GM18508 (cell line): Measurements from ENCODE around the gene PKD1.
"Not testable (repeated sequence)": the region's sequence is repeated elsewhere in the genome, so short reads cannot be mapped to it uniquely, and the experiment has no call there.

Source experiments
- ATAC-seq: cut with Tn5 transposase; IDR thresholded peaks from one replicate; pipeline ENCODE4 v1.9.1; 2021; ENCODE audit warnings: moderate number of reproducible peaks; ENCODE audit not compliant: insufficient read depth, unreplicated experiment

PKD1 gene

DNA sequence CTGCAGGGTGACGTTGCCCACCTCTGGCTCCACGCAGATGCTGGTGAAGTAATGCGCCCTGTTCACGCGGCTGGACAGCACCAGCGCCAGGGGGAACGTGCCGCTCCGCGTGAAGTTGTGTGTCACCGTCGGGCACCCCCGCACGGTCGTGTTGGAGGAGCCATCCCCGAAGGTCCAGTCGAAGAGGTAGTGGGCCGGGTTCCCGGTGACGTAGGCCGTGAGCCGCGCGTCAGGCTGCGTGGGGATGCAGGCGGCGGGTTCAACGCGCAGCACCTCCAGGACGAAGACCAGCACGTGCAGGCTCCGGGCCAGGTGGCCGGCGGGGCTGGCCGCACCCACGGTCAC, 24.7 kb downstream of the PKD1 start:
- ATAC-seq, result not testable (repeated sequence)

DNA sequence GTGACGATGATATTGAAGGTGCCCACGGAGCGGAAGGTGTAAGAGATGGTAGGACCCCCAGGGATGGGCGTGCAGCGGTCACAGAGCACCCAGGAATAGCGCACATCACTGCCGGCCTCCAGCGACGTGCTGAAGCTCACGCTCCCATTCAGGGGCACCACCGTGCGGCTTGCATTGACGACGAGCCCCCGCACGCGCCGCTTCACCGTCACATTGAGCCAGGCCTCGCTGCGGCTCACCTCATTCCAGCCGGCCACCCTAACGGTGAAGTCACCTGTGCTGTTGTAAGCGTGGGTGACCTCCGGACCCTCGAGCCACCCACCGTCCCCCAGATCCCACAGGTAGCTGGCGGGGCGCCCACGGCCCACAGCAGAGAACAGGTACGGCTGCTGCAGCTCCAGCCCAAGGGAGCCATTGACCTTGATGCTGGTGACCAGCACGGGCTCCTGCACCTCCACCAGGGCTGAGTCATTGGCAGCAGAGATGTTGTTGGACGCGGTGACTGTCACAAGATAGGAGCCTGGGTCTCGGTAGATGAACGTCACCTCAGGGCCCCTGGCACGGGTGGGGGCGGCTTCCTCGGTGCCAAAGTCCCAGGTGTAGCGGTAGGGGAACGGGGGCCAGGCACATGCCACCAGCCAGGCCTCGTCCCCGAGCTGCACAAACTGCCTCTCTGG, 25.2 kb downstream of the PKD1 start:
- ATAC-seq, result not testable (repeated sequence)

DNA sequence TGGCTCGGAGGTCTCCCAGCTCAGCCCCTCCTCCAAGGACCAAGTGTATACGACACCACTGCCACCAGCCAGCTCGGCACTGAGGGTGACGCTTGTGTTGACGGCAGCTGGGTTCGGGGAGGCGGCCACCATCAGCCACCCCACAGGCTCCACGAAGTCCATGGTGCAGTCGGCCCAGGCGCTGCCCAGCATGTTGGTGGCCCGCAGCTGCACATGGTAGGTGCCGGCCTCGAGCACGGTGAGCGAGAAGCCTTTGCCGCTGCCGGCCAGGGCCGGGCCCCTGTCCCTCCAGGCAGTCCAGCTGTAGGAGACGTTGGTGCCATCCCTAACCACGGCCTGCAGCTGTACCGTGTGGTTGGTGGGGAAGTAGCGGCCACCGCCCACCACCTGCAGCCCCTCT, 25.8 kb downstream of the PKD1 start:
- not testable (repeated sequence) for ATAC-seq

DNA sequence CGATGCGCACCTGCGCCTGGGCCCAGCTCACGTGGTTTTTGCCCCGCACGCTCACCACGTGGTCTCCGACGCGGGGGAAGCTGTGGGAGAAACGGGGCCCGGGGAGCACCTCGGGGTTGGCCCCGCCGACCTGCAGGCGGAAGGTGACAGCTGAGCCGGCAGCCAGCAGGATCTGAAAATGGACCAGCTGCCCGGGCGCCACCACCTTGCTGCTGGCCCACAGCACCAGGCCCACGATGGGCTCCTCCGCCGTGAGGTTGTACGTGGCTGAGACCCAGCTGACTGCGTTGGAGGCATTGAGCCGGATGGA, 26.5 kb downstream of the PKD1 start:
- not testable (repeated sequence) for ATAC-seq

DNA sequence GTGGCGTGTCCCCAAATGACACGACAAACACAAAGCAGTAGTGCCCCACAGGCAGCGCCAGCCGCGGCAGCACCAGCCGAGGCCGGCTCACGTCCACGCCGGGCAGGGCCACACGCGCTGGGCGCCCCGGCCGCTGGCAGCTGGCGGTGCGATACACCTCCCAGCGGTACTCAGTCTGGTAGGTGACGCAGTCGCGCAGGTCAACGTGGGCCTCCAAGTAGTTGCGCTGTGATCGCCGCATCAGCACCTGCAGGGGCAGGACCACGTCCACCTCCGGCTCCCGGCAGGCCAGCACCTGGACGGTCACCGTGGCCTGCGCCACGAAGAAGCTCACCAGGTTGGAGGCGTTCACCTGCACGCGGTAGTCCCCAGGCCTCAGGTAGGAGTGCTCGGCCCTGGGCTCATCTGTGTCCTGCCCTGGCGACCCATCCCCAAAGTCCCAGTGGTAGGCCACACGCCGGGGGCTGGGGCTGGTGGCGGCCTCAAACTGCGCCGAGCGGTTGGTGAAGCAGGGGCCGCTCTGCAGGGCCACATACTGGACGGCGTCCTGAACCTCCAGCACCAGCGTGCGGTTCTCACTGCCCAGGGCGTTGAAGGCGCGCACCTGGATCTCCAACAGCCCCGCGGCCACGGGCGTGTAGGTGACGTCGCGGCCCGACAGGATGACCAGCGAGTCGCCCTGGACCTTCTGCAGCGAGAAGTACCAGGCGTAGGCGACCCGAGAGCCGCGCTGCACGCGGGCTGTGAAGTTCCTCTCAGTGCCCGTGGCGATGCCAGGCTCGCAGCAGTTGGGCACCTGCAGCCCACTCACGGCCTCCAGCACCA, 27.0 kb downstream of the PKD1 start:
- ATAC-seq, result not testable (repeated sequence)

DNA sequence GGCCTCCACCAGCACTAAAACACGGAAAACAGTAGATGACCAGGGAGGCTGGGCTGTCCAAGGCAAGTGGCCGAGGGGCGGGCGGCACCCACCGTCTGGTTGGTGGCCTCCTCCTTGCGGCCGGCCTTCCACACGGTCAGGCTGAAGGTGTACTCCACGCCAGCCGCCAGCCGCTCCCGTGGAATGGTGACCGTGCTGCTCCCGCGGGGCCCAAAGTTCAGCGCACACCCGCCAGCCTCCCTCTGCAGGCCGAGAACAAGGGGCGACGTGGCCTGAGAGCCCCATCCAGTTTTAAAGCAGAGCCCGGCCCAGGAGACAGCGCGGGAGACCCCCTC, 27.9 kb downstream of the PKD1 start:
- ATAC-seq, result not testable (repeated sequence)

DNA sequence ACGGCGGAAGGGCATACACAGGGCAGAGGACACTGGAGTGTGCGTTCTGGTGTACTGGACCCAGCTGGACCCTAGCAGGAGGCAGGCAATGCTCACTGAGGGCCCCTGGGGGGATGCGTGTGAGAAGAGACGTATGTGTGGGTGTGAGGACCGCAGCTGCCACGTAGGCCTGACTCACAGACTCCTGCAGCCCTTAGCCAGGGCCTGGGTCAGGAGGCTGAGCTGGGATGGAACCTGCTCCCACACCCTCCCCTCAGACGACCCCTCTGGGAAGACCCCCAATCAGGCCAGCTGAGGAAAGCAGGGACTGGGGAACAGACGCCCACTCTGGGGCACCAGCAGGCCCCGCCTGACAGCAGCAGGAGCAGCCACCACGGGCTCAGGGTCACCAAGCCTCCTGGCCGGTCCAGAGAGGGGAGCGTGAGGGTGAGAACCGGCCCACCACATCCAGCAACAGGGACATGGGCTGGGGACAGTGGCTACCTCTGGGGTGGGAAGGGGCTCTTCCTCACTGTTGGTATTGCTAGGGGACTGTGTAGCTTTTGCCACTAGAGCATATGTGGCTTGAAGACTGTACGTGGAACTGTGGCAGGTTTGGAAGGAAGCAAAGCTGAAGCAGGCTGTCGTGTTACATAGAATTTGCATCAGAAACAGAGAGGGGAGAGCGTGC, 28.4 kb downstream of the PKD1 start:
- not testable (repeated sequence) for ATAC-seq

DNA sequence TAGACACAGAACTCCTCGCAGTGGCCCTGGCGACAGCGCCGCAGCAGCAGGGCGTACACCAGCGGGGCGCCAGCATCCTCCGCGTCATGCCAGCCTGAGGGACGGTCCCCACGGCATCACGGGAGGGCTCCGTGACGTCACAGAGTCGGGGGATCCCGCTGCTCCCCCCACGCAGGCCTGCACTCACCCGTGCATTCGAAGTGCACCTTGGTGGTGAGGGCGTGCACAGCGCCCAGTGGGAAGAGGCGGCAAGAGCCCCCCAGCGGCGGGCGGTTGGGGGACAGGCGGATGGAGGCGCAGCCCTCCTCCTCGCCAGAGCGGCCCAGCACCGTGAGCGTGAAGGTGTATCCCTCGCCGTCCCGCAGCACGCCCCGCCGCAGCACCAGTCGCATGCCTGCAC, 29.5 kb downstream of the PKD1 start:
- ATAC-seq, result not testable (repeated sequence)

DNA sequence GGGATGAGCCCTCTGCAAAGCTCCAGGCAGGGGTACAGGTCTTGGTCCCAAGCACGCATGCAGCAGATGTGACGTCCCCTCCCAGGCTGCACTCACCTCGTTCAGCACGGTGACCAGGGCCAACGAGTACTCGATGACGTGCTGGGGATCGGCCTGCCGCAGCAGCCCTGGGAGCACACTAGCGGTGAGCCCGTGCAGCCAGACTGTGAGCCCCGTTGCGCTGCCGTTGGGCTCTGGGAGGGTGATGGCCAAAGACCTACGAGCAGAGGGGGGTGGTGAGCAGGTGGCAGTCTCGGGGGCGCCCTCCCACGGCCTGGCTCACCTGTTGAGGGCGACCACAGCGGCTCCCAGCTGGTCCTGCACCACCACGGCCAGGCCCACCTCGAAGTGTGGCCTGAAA, 29.9 kb downstream of the PKD1 start:
- not testable (repeated sequence) for ATAC-seq

DNA sequence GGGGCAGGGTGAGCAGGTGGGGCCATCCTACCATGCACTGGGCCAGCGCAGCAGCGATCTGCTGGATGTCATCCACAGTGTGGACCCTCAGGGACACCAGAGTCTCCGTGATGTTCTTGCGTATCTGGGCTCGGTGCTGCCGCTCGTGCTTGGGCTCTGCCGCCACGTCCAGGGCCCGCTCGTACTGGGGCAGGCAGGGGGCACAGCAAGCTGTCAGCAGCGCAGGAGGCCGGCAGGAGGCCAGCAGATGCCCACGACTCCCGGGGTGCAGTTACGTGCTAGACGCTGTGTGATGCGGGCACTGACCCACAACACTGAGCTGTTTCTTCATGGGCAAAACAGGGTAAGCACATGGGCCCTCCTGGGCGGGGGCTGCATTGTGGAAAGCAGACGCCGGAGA, 30.4 kb downstream of the PKD1 start:
- not testable (repeated sequence) for ATAC-seq

DNA sequence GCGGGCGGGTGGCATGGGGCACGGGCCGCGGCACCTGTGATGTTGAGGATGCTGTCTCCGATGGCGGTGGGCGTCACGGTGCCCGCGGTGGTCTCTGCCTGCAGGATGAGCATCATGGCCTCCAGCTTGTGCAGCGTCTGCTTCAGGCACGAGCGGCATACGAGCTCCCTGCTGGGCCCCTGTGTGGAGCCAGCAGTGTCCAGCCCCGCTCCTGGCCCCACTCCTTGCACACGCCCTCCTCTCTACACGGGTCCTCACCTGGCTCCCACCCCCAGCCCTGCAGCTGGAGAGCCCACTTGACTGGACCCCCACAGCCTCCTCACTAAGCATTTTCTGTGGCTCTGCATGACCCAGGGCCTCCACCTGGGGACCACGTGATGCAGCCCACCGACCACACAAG, 31.2 kb downstream of the PKD1 start:
- not testable (repeated sequence) for ATAC-seq

DNA sequence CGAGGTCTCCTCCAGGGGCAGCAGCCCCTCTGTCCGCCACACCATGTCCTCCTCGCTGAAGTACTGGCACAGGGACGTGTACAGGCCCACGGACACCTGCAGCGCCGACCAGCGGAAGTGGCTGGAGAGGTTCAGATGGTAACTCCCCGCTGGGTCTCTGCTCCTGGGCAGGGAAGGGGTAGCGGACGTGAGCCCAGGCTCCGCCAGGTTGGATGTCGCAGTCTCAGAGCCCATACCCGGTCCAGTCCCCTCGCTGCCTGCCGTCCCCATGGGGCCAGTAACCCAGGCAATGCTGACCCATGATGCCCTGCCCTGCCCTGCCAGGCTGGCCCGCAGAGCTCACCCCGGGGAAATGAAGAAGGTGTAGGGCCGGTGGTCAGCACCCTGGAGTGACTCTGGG, 33.2 kb downstream of the PKD1 start:
- no peak for ATAC-seq

DNA sequence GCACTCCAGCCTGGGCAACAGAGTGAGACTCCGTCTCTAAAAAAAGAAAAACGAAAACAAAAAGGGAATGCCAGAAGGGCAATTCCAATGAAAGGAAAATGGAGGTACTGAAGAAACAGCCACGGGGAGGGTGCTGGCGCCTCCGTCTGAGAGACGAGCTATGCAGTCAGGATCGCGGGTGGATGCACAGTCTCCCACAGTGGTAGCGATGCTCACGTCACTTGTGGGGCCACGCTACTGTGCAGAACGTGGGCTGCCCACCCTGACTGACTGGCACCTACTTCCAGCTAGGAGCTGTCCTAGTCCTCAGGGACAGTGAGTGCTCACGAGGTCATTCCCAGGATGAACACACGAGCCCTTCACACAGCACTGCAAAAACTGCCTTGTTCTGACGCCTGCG, 34.1 kb downstream of the PKD1 start:
- not testable (repeated sequence) for ATAC-seq

DNA sequence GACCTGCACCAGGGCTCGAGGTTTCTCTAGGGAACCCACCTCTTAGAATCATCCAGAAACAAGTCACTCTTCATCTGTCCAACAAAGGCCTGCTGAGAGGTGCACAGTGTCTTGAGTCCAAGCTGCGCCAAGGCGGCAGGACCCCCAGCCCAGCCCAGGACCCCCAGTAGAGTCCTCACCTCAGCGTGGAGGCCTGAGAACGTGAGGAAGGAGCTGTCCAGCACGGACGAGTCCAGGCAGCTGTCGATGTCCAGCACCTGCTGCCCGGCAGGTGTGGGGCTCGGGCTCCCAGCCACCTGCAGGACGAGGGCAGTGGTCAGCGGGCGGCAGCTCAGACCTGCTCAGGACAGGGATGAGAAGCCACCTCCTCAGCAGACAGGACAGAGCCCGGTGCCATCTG, 38.0 kb downstream of the PKD1 start:
- not testable (repeated sequence) for ATAC-seq

DNA sequence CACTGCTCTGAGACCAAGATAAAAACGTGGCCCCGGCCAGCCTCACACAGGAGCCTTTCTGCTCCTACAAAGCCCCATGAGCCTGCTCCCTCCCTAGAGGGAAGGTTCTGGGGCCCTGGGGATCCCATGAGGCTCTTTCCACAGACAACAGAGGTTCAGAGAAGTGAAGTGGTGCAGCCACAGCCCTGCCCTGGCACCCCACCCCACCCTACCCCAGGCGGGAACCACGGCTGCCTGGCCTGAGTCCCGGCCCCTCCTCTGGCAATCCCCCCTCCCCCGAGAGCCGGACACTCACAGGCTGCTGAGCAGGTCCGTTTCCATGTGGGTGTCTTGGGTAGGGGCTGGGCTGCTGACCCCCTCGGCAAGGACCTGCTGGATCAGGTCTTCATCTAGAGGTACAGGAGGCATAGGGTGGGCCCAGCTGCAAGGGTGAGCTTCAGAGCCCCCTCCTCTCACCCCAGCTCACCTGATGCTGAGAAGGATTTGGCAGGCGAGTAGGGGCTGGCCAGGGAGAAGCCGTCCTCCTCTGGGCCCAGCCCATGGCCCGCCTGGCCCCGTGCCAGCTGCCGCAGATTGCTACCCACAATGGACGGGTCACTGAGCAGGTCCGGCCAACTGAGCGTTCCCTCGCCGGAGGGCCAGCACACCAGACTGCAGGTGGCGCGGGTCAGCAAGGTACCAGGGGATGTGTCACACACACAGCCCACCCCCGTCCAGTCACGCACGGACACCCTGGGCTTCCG, 38.7 kb downstream of the PKD1 start:
- ATAC-seq, result no peak

DNA sequence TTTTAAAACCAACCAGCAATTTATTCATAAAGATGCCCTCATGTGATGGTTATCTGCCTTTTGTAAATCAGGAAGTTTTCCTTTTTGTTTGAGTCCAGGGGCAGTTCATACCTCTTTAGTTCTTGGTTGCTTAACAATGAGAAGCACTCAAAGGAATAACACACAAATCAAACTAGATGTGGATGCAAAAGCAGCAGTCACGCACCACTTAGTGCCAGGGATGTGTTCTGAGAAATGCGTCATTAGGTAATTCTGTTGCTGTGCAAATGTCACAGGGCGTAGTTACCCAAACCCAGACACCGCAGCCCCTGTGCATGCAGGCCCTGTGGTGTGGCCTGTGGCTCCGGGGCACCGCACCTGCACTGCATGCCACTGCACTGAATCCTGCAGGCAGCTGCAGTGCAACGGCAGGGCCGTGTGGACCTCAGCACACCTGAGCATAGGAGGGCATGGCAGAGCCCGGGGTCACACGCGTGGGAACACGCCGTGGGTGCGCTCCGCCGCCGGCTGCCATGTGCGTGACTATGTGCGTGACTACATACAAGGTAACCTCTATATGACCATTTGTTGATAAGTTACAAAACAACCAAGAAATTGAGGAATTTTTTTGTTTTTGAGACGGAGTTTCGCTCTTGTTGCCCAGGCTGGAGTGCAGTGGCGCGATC, 39.6 kb downstream of the PKD1 start:
- no peak for ATAC-seq

DNA sequence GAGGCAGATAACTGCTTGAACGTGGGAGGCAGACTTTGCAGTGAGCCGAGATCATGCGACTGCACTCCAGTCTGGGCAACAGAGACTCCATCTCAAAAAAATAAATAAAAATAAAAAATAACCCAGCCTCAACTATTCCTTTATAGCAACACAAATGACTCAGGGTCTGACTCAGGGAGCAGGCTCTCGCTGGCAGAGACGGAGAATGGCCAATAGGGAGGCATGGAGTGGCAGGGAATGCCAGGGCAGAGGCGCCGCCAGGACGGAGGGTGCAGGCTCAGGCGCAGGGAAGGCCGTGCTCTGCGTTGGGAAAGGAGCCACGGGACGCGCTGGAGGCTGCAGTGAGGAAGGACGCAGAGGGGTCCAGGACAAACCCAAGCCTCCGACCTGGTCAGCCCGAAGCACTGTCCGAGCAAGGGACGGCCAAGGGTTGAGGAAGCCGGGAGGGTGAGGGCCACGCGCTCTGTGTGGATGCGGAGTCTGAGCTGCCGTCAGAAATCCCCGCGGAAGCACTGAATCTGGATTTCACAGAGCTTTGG, 40.3 kb downstream of the PKD1 start:
- ATAC-seq, result no peak

DNA sequence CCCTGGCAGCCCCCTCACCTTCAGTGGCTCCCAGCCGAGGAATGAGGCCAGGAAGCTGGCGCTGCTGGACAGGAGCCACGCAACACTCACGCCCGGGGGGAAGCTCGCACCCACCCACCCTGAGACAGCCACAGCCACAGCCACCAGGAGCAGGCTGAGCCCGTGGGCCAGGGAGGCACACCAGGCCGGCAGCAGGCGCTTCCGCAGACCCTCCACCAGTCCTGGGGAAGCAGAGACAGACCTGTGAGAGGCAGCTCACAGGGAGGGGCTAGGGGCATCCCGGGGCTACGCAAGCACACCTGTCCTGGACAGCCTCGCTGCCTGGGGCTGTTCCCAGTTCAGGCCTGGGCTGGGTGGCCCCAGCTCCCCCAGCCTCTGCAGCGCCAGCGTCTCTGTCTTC, 41.9 kb downstream of the PKD1 start:
- no peak for ATAC-seq

DNA sequence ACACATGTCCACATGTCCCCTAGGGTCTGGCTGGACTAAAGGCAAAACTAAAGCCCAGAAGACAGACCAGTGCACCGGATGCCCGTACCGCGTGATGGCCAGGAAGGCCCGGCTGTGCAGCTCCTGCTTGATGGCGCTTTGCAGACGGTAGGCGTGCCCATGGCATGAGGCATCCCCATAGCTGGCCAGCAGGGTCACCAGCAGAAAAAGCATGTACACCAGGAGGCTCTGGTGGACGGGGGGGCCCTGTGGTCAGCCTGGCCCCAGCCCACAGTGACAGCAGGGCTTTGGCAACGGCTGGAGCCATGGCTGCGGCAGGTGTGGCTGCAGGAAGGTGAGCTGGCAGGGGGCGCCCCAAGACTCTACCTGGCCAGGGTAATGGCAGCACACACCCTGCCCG, 42.8 kb downstream of the PKD1 start:
- ATAC-seq, result no peak

DNA sequence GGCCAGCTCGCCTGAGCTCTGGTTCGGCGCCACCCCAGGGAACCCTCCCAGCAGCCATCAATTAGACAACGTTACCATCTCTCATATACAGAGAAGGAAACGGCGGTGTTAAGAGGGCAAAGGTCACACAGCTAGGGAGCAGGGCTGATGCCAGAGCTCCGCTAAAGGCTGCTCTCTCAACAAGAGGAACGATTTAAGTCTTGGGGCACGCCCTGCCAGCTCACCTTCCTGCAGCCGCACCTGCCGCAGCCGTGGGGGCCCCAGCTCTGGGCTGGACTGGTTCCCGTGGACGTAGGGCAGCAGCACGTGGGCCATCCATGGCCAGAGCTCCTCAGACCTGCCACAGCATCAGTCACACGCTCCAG, 43.5 kb downstream of the PKD1 start:
- no peak for ATAC-seq
